Lung (tissue), 12 donors: ENCODE data around the gene UBE2F. TPM values are rescaled to one million over a fixed set of nuclear protein-coding genes. Genes with fewer than 3 reads are reported as not detected.
"Not testable (repeated sequence)": the region's sequence is repeated elsewhere in the genome, so short reads cannot be mapped to it uniquely, and the experiment has no call there.

Experiments used
- ATAC-seq: fragments of 200-7000 bp; cut with Tn5 transposase; one replicate; pipeline ENCODE4 v1.9.1; 2020; ENCODE audit warnings: moderate number of reproducible peaks; ENCODE audit not compliant: insufficient read depth, low FRiP score
- DNase-seq, 3 donors: peaks; one replicate each; pipeline ENCODE4 v3.0.0-alpha.2; 2013 to 2017
- H3K27ac ChIP-seq, 2 donors: one replicate each; pipeline ENCODE4 v1.5.1; 2013; ENCODE audit warnings: mild to moderate bottlenecking in 2 of 2, moderate library complexity in 2 of 2, control low read depth in 1 of 2, inconsistent platforms in 1 of 2, low read depth in 1 of 2, low read length in 1 of 2
- H3K27me3 ChIP-seq, 3 donors: one replicate each; pipeline ENCODE4 v1.5.1; 2013; ENCODE audit warnings: low read length in 2 of 3; ENCODE audit not compliant: control insufficient read depth in 3 of 3, insufficient read depth in 3 of 3
- H3K36me3 ChIP-seq, 4 donors: one replicate each; pipeline ENCODE4 v1.5.1; 2013; ENCODE audit warnings: low read length in 4 of 4, mild to moderate bottlenecking in 1 of 4, moderate library complexity in 1 of 4; ENCODE audit not compliant: control insufficient read depth in 4 of 4, insufficient read depth in 4 of 4
- H3K4me1 ChIP-seq, 5 donors: one replicate each; pipeline ENCODE4 v1.5.1; 2013; ENCODE audit warnings: low read length in 5 of 5, mild to moderate bottlenecking in 2 of 5, moderate library complexity in 1 of 5; ENCODE audit not compliant: control insufficient read depth in 5 of 5, insufficient read depth in 5 of 5
- H3K4me3 ChIP-seq: one replicate; pipeline ENCODE4 v1.5.1; 2013; ENCODE audit warnings: mild to moderate bottlenecking, control low read depth, moderate library complexity
- H3K9ac ChIP-seq, 2 donors: one replicate each; pipeline ENCODE4 v1.5.1; 2013; ENCODE audit warnings: low read length in 2 of 2, control low read depth in 1 of 2; ENCODE audit not compliant: insufficient read depth in 1 of 2
- H3K9me3 ChIP-seq, 4 donors: one replicate each; pipeline ENCODE4 v1.5.1; 2013; ENCODE audit warnings: low read length in 3 of 4, mild to moderate bottlenecking in 1 of 4, moderate library complexity in 1 of 4; ENCODE audit not compliant: control insufficient read depth in 4 of 4, insufficient read depth in 3 of 4
- CTCF ChIP-seq: IDR thresholded peaks from 2 replicates; pipeline ENCODE4 v1.5.1; 2012; ENCODE audit warnings: mild to moderate bottlenecking; ENCODE audit errors: control extremely low read depth, extremely low read depth
- WGBS, 2 donors: extraction: QIAGEN DNeasy Blood & Tissue Kit; methylation state at CpG; one replicate each; pipeline ENCODE4 v1.1.7; 2013; 5-methylcytosine and 5-hydroxymethylcytosine counted together
- polyA plus RNA-seq, 2 donors: library from polyadenylated mRNA; stranded (reverse); fragments of 200-250 nt; gene quantifications; one replicate each; pipeline ENCODE4 v1.2.1, GENCODE V29; 2013
- total RNA-seq, 2 donors: library from RNA; depleted of rRNA in 1 of 2; stranded (reverse); fragments of >200 nt in 1 of 2; gene quantifications; one replicate each; pipeline ENCODE4 v1.2.1, GENCODE V29; 2014 to 2021
- donor health status: control.
- donor health status: control.
- donor health status: Bipolar disorder and iron deficiency.
- donor health status: healthy.
- donor health status: DM: yes; HTN: yes; CAD: no.

UBE2F gene
- total and polyA plus RNA-seq, 4 donors, result 30.3 to 63.3 (median 46.8) TPM

GRCh38 chr2:238046725-238047270 lies 80.0 kb downstream of the UBE2F start:
- H3K27ac ChIP-seq, result no peak overlapping the region
- peaks cover 0 to 4% (median 0%) of the 10 kb centered on the region in 4 donors for H3K9me3 ChIP-seq
- WGBS, 2 donors, result 92 to 98% methylated on average over 2 of the region's 2 CpGs
- H3K4me3 ChIP-seq, result no peak overlapping the region
- TF ChIP-seq CTCF, result no peak
- DNase-seq (no peak), ATAC-seq (no peak)
- peaks cover 0 to 2% (median 0%) of the 10 kb centered on the region in 5 donors for H3K4me1 ChIP-seq
- no peak overlapping the region for H3K9ac ChIP-seq
- no peaks in the 10 kb centered on the region for H3K27me3 ChIP-seq
- peaks cover 0 to 23% (median 4%) of the 10 kb centered on the region in 4 donors for H3K36me3 ChIP-seq

DNA sequence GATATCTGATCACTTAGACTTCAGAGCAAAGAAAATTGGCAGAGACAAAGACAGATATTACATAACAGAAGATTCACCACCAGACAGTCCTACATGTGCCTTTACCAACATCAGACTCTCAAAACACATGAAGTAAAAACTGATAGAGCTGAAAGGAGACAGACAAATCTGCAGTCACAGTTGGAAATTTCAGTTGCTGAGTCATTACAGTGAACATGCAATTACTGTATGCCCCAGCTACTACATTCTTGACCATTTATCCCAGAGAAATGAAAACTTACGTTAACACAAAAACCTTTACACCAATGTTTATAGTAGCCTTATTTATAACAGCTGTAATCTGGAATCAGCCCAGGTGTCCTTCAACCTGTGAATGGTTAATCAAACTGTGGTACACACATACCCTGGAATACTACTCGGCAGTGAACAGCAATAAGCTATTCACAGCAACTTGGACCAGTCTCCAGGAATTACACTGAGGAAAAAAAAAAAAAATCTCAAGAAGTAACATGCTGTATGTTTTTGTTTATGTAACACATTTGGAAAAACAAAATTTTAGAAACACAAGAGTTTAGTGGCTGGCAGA lies 86.5 kb downstream of the UBE2F start:
- Histone ChIP-seq H3K9me3 (peaks cover 0 to 2% (median 0%) of the 10 kb centered on the region in 4 donors), H3K4me3 (no peak overlapping the region), H3K27me3 (peaks cover 0 to 3% (median 3%) of the 10 kb centered on the region in 3 donors), H3K4me1 (no peaks in the 10 kb centered on the region), H3K9ac (no peak overlapping the region), H3K27ac (no peak overlapping the region), H3K36me3 (no peaks in the 10 kb centered on the region)
- ATAC-seq (no peak), DNase-seq (no peak)
- WGBS, 2 donors, result 84 to 91% methylated on average over 2 of the region's 2 CpGs
- TF ChIP-seq CTCF, result no peak

- H3K36me3 ChIP-seq, result no peaks in the 10 kb centered on the region
- H3K9ac ChIP-seq, result no peak overlapping the region
- peaks cover 0 to 3% (median 3%) of the 10 kb centered on the region in 3 donors for H3K27me3 ChIP-seq
- H3K4me1 ChIP-seq, result peaks cover 0 to 6% (median 3%) of the 10 kb centered on the region in 5 donors
- DNase-seq (no peak), ATAC-seq (no peak)
- H3K9me3 ChIP-seq, result no peaks in the 10 kb centered on the region
- no peak overlapping the region for H3K4me3 ChIP-seq
- 48 to 63% methylated on average over 3 of the region's 3 CpGs for WGBS, 2 donors
- no peak overlapping the region for H3K27ac ChIP-seq
- no peak for TF ChIP-seq CTCF
Observed at GRCh38 chr2:238055841-238056240, 89.0 kb downstream of the UBE2F start.

- peaks cover 2 to 12% (median 6%) of the 10 kb centered on the region in 5 donors for H3K4me1 ChIP-seq
- WGBS, 2 donors, result 94 to 96% methylated on average over 40 to 44 of the region's 44 CpGs
- H3K27ac ChIP-seq, H3K4me3 ChIP-seq, H3K27me3 ChIP-seq, H3K36me3 ChIP-seq, DNase-seq, ATAC-seq, H3K9ac ChIP-seq, H3K9me3 ChIP-seq: not testable (repeated sequence)
Observed at GRCh38 chr2:238057696-238058575, 91.1 kb downstream of the UBE2F start.
